OCI-LY3 (cell line): ENCODE measurements around the gene ZMYND8.

Experiments
- EZH2phosphoT487 ChIP-seq: fragments of 200-600 bp; shearing (Covaris generic); IDR thresholded peaks from 2 replicates; pipeline ENCODE4 v1.6.1; 2018; ENCODE audit warnings: antibody characterized with exemption, mixed run types, low read depth
- TF ChIP-seq, protein P1 (sequence below): fragments of 200-600, 300-600 bp; sonication (generic); IDR thresholded peaks from 2 replicates; pipeline ENCODE4 v1.5.1; 2014; ENCODE audit warnings: antibody characterized with exemption, low read length, low read depth

DNA sequence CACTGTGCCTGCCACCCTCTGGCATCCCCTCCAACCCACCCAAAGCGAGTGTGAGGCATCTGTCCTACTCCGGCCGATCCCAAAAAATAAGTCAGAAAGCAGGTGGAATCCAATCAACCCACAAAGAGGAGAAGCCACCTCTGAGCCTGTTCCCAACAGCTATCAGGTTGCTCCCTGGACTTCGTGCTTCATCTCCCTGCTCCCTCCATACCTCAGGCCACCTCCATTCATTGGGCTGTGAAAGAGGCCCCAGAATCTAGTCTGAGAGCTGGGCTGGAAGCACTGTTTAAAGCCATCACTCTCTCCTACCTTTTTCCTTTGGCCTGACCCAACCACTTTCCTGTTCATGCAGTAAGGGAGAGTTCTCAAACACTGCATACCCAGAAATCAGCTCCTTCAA lies 106.1 kb downstream of the ZMYND8 start:
- TF ChIP-seq, protein P1, sequence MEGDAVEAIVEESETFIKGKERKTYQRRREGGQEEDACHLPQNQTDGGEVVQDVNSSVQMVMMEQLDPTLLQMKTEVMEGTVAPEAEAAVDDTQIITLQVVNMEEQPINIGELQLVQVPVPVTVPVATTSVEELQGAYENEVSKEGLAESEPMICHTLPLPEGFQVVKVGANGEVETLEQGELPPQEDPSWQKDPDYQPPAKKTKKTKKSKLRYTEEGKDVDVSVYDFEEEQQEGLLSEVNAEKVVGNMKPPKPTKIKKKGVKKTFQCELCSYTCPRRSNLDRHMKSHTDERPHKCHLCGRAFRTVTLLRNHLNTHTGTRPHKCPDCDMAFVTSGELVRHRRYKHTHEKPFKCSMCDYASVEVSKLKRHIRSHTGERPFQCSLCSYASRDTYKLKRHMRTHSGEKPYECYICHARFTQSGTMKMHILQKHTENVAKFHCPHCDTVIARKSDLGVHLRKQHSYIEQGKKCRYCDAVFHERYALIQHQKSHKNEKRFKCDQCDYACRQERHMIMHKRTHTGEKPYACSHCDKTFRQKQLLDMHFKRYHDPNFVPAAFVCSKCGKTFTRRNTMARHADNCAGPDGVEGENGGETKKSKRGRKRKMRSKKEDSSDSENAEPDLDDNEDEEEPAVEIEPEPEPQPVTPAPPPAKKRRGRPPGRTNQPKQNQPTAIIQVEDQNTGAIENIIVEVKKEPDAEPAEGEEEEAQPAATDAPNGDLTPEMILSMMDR: no peak
- TF ChIP-seq EZH2phosphoT487: no peak
